GM12878 (cell line): ENCODE results near the gene PPP1CA. TPM values are rescaled to one million over a fixed set of nuclear protein-coding genes. Genes with fewer than 3 reads are reported as not detected.
A peak's percentile ranks its signal among the peaks of the same experiment; 100 is the strongest.

ENCODE experiments used
- ATAC-seq: fragments of 200-7000 bp; cut with Tn5 transposase; 3 replicates; pipeline ENCODE4 v1.9.1; 2020; ENCODE audit warnings: mild to moderate bottlenecking, moderate library complexity
- BruUV-seq: library from RNA; stranded (reverse); fragments of 400-500 nt; replicated peaks from 2 replicates; lab custom pipeline; 2021; lab: Mats Ljungman, UMichigan
- CTCF ChIA-PET: fragments of 300-600 bp; sonication (Branson Sonifier 250); formaldehyde crosslinking; extraction: SDS; loops from one replicate; lab custom pipeline; 2021; ENCODE audit warnings: inconsistent platforms; lab: Yijun Ruan, JAX
- POLR2A ChIA-PET: fragments of 350-600 bp; formaldehyde crosslinking; extraction: SDS; loops from one replicate; lab custom pipeline; 2021; ENCODE audit warnings: inconsistent platforms; lab: Charles Lee
- RAD21 ChIA-PET: fragments of 300-600 bp; sonication (Branson Sonifier 250); formaldehyde crosslinking; loops from one replicate; lab custom pipeline; 2023; ENCODE audit warnings: antibody characterized with exemption; ENCODE audit not compliant: unreplicated experiment; lab: Charles Lee
- SMC1A ChIA-PET: fragments of 300-600 bp; sonication (Branson Sonifier 250); formaldehyde crosslinking; loops from one replicate; lab custom pipeline; 2023; ENCODE audit not compliant: unreplicated experiment, uncharacterized antibody; lab: Charles Lee
- DNase-seq: peaks from one replicate; pipeline ENCODE4 v3.0.0-alpha.2; 2011; ENCODE audit warnings: low read depth, low spot score
- FAIRE-seq: peaks from 3 replicates; lab custom pipeline; 2011; peaks lifted over from hg19 to GRCh38; lab: Jason Lieb, UNC
- H2AFZ ChIP-seq: 2 replicates; pipeline ENCODE4 v1.6.0; 2011; ENCODE audit warnings: low read depth, low read length, control low read depth; ENCODE audit not compliant: control insufficient read depth
- H3K27ac ChIP-seq: 2 replicates; pipeline ENCODE4 v1.5.1; 2011; ENCODE audit warnings: control low read depth; ENCODE audit not compliant: control insufficient read depth, insufficient read depth
- H3K27me3 ChIP-seq, 2 experiments: replicated peaks in 1 of 2; 2 replicates each; pipeline versions ENCODE4 v1.6.0 to v1.6.1; 2011; ENCODE audit warnings: low read length in 1 of 2; ENCODE audit not compliant: control insufficient read depth in 2 of 2, insufficient read depth in 2 of 2
- H3K36me3 ChIP-seq, 2 experiments: 2 replicates each; pipeline ENCODE4 v1.5.1; 2011; ENCODE audit warnings: low read length in 1 of 2; ENCODE audit not compliant: control insufficient read depth in 2 of 2, insufficient read depth in 2 of 2
- H3K4me1 ChIP-seq: 2 replicates; pipeline ENCODE4 v1.6.1; 2011; ENCODE audit warnings: mild to moderate bottlenecking, low read length, moderate library complexity, mixed read lengths; ENCODE audit not compliant: control insufficient read depth, insufficient read depth
- H3K4me2 ChIP-seq: 2 replicates; pipeline ENCODE4 v1.6.0; 2011; ENCODE audit warnings: control low read depth; ENCODE audit not compliant: control insufficient read depth, insufficient read depth
- H3K4me3 ChIP-seq: fragments of 200-600 bp; sonication (generic); 2 replicates; pipeline ENCODE4 v1.5.1; 2016
- H3K79me2 ChIP-seq: 2 replicates; pipeline ENCODE4 v1.6.0; 2011; ENCODE audit warnings: low read length; ENCODE audit not compliant: control insufficient read depth, insufficient read depth
- H3K9ac ChIP-seq: 2 replicates; pipeline ENCODE4 v1.8.0; 2011; ENCODE audit warnings: low read length, control low read depth, mixed read lengths; ENCODE audit not compliant: control insufficient read depth, insufficient read depth
- H3K9me3 ChIP-seq: replicated peaks from 3 replicates; pipeline ENCODE4 v1.5.1; 2011; ENCODE audit warnings: mild to moderate bottlenecking, low read length; ENCODE audit not compliant: control insufficient read depth, insufficient read depth
- H4K20me1 ChIP-seq: 2 replicates; pipeline ENCODE4 v1.6.0; 2011; ENCODE audit not compliant: control insufficient read depth, insufficient read depth
- EGR1 ChIP-seq, 2 experiments: IDR thresholded peaks; 1 replicate in 1 of 2; 2 replicates in 1 of 2; pipeline ENCODE4 v1.6.1; 2011 to 2012; ENCODE audit warnings: low read depth in 2 of 2, low read length in 2 of 2, borderline replicate concordance in 1 of 2, mild to moderate bottlenecking in 1 of 2, moderate library complexity in 1 of 2
- EZH2 ChIP-seq: IDR thresholded peaks from 2 replicates; pipeline ENCODE4 v1.6.1; 2012; ENCODE audit warnings: low read depth, mild to moderate bottlenecking, control low read depth, inconsistent platforms, low read length, borderline replicate concordance; ENCODE audit not compliant: control insufficient read depth
- HDAC6 ChIP-seq: fragments of 200-600 bp; sonication (generic); IDR thresholded peaks from one replicate; pipeline ENCODE4 v1.8.0; 2017; ENCODE audit warnings: antibody characterized with exemption; ENCODE audit not compliant: unreplicated experiment
- SRF ChIP-seq, 2 experiments: IDR thresholded peaks; 2 replicates each; pipeline ENCODE4 v1.6.1; 2011; ENCODE audit warnings: low read depth in 2 of 2, low read length in 2 of 2, mild to moderate bottlenecking in 1 of 2, moderate library complexity in 1 of 2
- SUPT20H ChIP-seq: IDR thresholded peaks from 2 replicates; pipeline ENCODE4 v1.6.1; 2011; ENCODE audit warnings: low read depth, mild to moderate bottlenecking, low read length, moderate library complexity, borderline replicate concordance; ENCODE audit not compliant: control insufficient read depth
- TAF1 ChIP-seq: IDR thresholded peaks from 2 replicates; pipeline ENCODE4 v1.6.1; 2011; ENCODE audit warnings: mild to moderate bottlenecking, low read depth, low read length, borderline replicate concordance
- WGBS: methylation state at CpG from one replicate; pipeline ENCODE4 v1.1.6; 2016; ENCODE audit warnings: low lambda C conversion rate; ENCODE audit not compliant: insufficient replicate concordance, insufficient coverage; ENCODE audit errors: missing lambda C conversion rate; 5-methylcytosine and 5-hydroxymethylcytosine counted together
- in situ Hi-C: fragments of 300-500 bp; cut with MboI; formaldehyde crosslinking; loops from 9 replicates; pipeline ENCODE4 v1.14.3; 2018; ENCODE audit warnings: mixed read lengths
- intact Hi-C: fragments of 100-400 bp; cut with micrococcal nuclease; formaldehyde crosslinking; loops from one replicate; pipeline ENCODE4 v1.14.2; 2022; ENCODE audit not compliant: unreplicated experiment
- polyA plus RNA-seq, 11 experiments: library from polyadenylated mRNA; depleted of rRNA in 4 of 11; unstranded in 6 of 11; stranded (reverse) in 5 of 11; fragments of >200 nt; fragmentation: Nextera tagmentation in 4 of 11; fragmentation: Illumina TruSeq in 1 of 11; extraction: Ambion mirVana in 4 of 11; extraction: Trizol in 1 of 11; gene quantifications; 1 replicate in 1 of 11; 2 replicates in 10 of 11; pipeline versions ENCODE4 v1.2.1 to v1.2.3, GENCODE V29; 2011 to 2016; ENCODE audit warnings: inconsistent platforms in 2 of 11, missing spikeins in 2 of 11, low read depth in 1 of 11
- total RNA-seq, 4 experiments: library from RNA; depleted of rRNA in 3 of 4; stranded (reverse); fragments of >200 nt in 3 of 4; fragmentation: Illumina TruSeq in 1 of 4; extraction: Trizol in 1 of 4; gene quantifications; 2 replicates each; pipeline versions ENCODE4 v1.2.1 to v1.2.3, GENCODE V29; 2013 to 2021
- TF ChIP-seq, protein P1 (sequence below): IDR thresholded peaks from 2 replicates; pipeline ENCODE4 v1.6.1; 2012; ENCODE audit warnings: mild to moderate bottlenecking, low read depth, low read length
- TF ChIP-seq, protein P2 (sequence below): fragments of 450-650 bp; IDR thresholded peaks from 2 replicates; pipeline ENCODE4 v1.6.1; 2018; ENCODE audit warnings: mild to moderate bottlenecking, low read depth, moderate library complexity; ENCODE audit not compliant: partially characterized antibody
- TF ChIP-seq, protein P3 (sequence below): IDR thresholded peaks from 2 replicates; pipeline ENCODE4 v1.6.1; 2011; ENCODE audit warnings: low read depth, mild to moderate bottlenecking, low read length, moderate library complexity, borderline replicate concordance; ENCODE audit errors: extremely low read depth
- TF ChIP-seq, protein P4 (sequence below): fragments of 450-650 bp; IDR thresholded peaks from 2 replicates; pipeline ENCODE4 v1.6.1; 2014; ENCODE audit warnings: mild to moderate bottlenecking

The PPP1CA gene
- total and polyA plus RNA-seq, 10 of the 15 experiments (the other 5 are each of a cell fraction or from before 2014, with no cell fraction given), result 26.4 to 458 (median 240) TPM

DNA sequence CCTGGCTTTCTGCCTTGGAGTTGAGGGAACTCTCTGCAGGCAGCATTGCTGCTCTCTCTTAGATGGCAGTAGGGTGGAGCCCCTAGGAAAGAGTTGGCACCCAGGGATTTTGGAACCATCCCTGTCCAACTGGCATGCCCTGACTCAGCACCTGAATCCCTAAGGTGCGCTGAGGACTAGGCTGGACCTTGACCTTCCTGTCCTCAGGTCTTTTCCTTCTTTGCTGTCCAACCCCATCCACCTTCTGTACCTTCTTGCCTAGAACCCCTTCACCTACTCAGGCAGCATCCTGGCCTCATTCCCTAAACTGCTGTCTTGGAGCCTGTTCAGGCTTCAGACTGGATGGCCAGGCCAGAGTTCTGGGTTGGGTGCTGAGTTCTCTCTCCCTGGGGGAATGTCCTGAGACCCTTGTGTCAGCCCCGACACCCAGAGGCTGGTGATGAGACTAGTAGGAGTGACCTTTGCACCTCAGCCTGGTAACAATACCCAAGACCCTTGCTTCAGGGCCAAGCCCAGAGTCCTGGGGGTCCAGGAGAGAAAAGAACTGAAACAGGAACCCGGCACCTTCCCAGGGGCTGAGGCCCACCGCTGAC lies 45.8 kb downstream of the PPP1CA start (continued):
- TF ChIP-seq, protein P1, sequence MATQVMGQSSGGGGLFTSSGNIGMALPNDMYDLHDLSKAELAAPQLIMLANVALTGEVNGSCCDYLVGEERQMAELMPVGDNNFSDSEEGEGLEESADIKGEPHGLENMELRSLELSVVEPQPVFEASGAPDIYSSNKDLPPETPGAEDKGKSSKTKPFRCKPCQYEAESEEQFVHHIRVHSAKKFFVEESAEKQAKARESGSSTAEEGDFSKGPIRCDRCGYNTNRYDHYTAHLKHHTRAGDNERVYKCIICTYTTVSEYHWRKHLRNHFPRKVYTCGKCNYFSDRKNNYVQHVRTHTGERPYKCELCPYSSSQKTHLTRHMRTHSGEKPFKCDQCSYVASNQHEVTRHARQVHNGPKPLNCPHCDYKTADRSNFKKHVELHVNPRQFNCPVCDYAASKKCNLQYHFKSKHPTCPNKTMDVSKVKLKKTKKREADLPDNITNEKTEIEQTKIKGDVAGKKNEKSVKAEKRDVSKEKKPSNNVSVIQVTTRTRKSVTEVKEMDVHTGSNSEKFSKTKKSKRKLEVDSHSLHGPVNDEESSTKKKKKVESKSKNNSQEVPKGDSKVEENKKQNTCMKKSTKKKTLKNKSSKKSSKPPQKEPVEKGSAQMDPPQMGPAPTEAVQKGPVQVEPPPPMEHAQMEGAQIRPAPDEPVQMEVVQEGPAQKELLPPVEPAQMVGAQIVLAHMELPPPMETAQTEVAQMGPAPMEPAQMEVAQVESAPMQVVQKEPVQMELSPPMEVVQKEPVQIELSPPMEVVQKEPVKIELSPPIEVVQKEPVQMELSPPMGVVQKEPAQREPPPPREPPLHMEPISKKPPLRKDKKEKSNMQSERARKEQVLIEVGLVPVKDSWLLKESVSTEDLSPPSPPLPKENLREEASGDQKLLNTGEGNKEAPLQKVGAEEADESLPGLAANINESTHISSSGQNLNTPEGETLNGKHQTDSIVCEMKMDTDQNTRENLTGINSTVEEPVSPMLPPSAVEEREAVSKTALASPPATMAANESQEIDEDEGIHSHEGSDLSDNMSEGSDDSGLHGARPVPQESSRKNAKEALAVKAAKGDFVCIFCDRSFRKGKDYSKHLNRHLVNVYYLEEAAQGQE, result no peak
- no peak for TF ChIP-seq SUPT20H

DNA sequence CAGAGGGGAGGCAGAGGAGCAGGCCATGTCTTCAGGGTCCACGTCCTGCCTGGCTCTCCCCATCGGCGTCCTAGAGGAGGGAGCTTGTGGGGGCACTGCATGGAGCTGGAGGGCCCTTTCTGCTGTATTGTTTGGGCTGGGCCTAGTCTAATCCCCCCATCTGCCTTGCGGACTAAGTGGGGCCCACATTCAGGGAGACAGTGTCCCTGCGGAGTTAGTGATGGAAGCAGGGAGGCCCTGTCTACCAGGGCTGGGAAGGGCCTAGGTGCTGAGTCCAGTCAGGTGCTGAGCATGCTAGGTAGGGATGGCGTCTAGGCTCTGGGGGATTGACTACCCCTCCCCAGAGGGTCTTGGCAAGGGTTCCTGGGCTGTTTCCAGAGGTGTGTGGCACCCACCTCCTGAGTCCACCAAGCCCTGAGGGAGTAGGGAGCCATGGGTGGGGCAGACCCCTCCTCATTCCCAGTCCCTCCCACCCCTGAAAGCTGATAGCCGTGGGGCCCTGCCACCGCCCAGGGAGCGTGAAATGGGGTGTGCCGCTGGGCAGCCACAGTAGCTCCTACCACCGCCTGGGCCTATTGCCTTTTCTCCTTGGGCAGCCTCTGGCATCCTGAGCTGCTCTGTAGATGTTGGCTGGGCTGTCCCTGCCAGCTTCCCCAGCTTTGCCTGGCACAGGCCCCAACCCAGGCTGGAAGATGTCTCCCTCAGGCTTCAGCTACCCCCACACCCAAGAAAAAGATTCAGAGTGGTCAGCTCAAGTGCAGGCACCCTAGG lies 46.5 kb downstream of the PPP1CA start:
- ChIA-PET SMC1A (interaction anchor here (1.0 to 15.8 kb wide), 8 partner anchors 10 to 77 kb away, joined by 3 to 646 read pairs (median 6); partner anchors contain the start of genes CLCF1, PPP1CA and RAD9A), CTCF (interaction anchor here (0.9 to 26.2 kb wide), 9 partner anchors 10 to 228 kb away, joined by 3 to 1301 read pairs (median 7); partner anchors contain the start of genes CLCF1, GSTP1, PPP1CA and RAD9A), POLR2A (interaction anchor here (0.5 to 11.4 kb wide), 14 partner anchors 10 to 133 kb away, joined by 3 to 183 read pairs (median 14); partner anchors contain the start of genes PPP1CA, PTPRCAP, RAD9A and TBC1D10C), RAD21 (interaction anchor here (0.5 to 10.1 kb wide), 12 partner anchors 10 to 227 kb away, joined by 4 to 525 read pairs (median 22); partner anchors contain the start of genes CLCF1, PPP1CA, PTPRCAP and RAD9A)
- no peak overlapping the region for H2AFZ ChIP-seq
- H4K20me1 ChIP-seq, result no peaks in the 10 kb centered on the region
- H3K36me3 ChIP-seq, result no peaks in the 10 kb centered on the region
- BruUV-seq, result no TSS peak
- H3K27ac ChIP-seq, result peak overlapping the region; percentile 99
- intact Hi-C loops, result no loop called here
- peak overlapping the region; percentile 20; the same call in 1 of the 2 replicates for H3K4me3 ChIP-seq
- DNase-seq, result no peak
- in situ Hi-C loops, result no loop called here
- H3K9me3 ChIP-seq, result no peaks in the 10 kb centered on the region
- H3K9ac ChIP-seq, result peak overlapping the region; percentile 71
- no peak for FAIRE-seq
- peak overlapping the region; percentile 85 for H3K4me2 ChIP-seq
- ATAC-seq, result no peak
- no peaks in the 10 kb centered on the region; a peak in 1 of 4 replicates for H3K27me3 ChIP-seq
- peaks cover 19% of the 10 kb centered on the region for H3K79me2 ChIP-seq
- WGBS, result 83% methylated on average over 11 of the region's 11 CpGs
- peaks cover 44% of the 10 kb centered on the region for H3K4me1 ChIP-seq
- TF ChIP-seq TAF1, result no peak
- TF ChIP-seq, protein P2, sequence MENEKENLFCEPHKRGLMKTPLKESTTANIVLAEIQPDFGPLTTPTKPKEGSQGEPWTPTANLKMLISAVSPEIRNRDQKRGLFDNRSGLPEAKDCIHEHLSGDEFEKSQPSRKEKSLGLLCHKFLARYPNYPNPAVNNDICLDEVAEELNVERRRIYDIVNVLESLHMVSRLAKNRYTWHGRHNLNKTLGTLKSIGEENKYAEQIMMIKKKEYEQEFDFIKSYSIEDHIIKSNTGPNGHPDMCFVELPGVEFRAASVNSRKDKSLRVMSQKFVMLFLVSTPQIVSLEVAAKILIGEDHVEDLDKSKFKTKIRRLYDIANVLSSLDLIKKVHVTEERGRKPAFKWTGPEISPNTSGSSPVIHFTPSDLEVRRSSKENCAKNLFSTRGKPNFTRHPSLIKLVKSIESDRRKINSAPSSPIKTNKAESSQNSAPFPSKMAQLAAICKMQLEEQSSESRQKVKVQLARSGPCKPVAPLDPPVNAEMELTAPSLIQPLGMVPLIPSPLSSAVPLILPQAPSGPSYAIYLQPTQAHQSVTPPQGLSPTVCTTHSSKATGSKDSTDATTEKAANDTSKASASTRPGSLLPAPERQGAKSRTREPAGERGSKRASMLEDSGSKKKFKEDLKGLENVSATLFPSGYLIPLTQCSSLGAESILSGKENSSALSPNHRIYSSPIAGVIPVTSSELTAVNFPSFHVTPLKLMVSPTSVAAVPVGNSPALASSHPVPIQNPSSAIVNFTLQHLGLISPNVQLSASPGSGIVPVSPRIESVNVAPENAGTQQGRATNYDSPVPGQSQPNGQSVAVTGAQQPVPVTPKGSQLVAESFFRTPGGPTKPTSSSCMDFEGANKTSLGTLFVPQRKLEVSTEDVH, result no peak
- TF ChIP-seq SRF (IDR thresholded peaks at IDR 0.05; ENCODE audit: low read depth in 2 of 2, low read length in 2 of 2), result no peak
- no peak for TF ChIP-seq EZH2
- no peak for TF ChIP-seq EGR1 (IDR thresholded peaks at IDR 0.05; ENCODE audit: borderline replicate concordance in 1 of 2, low read depth in 2 of 2, low read length in 2 of 2)
- TF ChIP-seq HDAC6, result no peak
- TF ChIP-seq, protein P3, sequence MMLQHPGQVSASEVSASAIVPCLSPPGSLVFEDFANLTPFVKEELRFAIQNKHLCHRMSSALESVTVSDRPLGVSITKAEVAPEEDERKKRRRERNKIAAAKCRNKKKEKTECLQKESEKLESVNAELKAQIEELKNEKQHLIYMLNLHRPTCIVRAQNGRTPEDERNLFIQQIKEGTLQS, result no peak
- TF ChIP-seq, protein P4, sequence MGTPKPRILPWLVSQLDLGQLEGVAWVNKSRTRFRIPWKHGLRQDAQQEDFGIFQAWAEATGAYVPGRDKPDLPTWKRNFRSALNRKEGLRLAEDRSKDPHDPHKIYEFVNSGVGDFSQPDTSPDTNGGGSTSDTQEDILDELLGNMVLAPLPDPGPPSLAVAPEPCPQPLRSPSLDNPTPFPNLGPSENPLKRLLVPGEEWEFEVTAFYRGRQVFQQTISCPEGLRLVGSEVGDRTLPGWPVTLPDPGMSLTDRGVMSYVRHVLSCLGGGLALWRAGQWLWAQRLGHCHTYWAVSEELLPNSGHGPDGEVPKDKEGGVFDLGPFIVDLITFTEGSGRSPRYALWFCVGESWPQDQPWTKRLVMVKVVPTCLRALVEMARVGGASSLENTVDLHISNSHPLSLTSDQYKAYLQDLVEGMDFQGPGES, result no peak
